NCI-H1436 (cell line): Measurements from ENCODE around the gene CEACAM5.

ENCODE experiments used
- DNase-seq: peaks from one replicate; lab custom pipeline; 2025; lab: John Stamatoyannopoulos, UW

Gene CEACAM5

DNA sequence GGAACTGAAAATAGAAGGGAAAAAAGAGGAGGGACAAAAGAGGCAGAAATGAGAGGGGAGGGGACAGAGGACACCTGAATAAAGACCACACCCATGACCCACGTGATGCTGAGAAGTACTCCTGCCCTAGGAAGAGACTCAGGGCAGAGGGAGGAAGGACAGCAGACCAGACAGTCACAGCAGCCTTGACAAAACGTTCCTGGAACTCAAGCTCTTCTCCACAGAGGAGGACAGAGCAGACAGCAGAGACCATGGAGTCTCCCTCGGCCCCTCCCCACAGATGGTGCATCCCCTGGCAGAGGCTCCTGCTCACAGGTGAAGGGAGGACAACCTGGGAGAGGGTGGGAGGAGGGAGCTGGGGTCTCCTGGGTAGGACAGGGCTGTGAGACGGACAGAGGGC, at the start of gene CEACAM5:
Gene CEACAM5, plus strand, starts transcription at position 146 of the 400 bp plus-strand sequence. Its CDS starts 106 bp downstream, at position 252.
- peak; percentile 43 for DNase-seq

DNA sequence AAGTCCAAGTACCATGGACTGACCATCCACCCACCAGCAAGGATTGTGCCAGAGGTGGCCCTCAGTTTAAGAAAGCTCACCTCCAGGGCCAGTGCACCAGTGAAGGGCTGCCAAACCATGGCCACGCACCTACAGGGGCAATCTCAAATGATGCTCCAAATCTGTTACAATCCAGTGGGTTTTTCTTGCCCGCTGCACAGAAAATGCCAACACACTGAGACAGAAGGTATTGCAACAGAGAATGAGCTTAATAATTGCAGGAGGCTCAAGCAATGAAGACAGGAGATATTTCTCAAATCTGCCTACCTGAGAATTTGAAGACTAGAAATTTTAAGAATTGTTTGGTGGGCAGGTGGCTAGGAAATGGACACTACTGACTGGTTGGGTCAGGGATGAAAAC, 42.4 kb upstream of the CEACAM5 start:
- DNase-seq, result no peak

DNA sequence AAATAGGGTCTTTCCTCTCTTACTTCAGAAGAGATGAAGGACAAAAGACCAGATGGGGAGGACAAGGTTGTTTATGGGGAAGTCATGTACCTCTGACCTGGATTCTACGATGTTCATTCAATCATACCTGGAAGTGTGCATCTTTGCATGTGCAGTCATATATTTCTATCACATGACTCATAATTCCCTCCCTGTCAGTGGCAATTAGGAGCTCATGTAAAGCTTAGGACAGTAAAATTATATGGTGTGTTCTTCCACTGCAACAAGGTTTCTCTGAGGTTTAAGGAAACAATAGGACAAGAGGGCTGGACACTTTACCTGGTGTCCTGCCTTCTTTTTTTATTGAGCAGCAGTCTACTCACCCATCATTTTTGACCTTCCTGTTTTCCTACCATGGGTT, 40.1 kb upstream of the CEACAM5 start:
- DNase-seq, result no peak

DNA sequence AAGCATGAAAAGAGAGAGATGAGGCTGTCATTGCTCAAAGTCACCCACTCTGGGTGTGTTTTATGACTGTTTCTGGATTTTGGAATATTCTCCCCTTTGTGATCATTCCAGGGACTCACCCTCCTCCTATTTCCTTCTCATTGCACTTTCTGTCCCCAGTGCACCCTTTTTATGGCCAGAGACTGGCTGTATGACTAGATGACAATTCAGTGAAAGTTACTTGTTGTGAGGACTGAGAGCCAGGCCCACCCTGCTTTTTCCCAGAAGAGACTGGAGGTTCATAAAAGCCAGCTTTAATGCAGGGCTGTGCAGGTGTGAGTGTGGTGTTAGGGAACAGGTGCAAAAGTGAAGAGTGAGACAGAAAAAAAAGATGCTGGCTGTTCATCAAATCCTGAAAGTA, 37.7 kb upstream of the CEACAM5 start:
- DNase-seq, result no peak

DNA sequence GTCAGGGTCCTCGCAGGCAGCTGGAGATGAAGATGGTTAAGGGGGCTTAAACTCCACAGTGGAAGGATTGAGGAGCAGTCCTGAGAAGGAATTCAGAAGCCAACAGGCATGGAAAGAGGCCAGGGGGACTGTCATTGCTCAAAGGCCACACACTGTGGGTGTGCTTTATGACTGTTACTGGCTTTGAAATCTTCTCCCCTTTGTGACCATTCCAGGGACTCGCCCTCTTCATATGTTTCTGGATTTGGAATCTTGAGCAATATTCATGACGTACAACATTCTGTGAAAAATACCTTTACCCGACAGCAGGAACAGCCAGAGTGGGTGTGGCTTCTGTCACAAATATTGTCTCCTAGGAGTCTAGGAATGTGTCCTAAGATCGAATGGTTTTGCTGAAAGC, 36.9 kb upstream of the CEACAM5 start:
- DNase-seq, result no peak

DNA sequence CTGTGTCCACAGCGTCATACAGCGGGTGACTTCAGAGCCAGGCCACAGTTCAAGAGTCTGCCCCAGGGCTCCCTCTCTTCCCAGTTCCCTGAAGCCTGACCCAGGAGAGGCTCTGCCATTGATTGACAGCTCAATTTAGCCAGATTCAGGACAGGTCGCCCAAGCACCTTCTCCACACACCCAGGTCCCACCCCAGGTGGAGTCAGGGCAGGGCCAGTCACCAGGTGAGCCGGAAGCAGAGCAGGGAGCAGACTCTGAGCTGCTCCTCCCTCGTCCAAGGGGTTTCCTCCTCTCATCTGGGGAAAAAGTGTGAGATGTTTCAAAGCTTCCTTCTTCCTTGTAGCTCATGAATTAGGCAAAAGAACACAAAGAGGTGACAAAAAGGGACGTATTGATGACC, 26.0 kb upstream of the CEACAM5 start:
- DNase-seq, result no peak

DNA sequence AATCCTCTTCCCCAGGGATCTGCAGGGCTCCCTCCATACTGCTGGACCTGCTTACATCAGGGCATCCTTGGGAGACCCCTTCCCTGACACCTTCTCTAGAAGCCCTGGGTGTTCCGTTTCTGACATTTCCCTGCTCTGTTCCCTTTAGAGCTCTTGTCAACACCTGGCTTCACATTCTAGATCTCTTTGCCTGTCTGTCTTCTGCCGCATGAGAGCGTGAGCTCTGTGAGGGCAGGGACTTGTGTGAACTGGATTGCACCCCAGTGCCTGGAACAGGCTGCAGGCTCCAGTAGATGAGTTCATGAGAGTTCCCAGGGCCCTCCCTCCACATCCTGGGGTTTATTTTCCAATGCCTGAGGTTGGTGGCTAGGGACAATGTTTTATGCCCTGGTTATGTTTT, 21.0 kb upstream of the CEACAM5 start:
- no peak for DNase-seq

DNA sequence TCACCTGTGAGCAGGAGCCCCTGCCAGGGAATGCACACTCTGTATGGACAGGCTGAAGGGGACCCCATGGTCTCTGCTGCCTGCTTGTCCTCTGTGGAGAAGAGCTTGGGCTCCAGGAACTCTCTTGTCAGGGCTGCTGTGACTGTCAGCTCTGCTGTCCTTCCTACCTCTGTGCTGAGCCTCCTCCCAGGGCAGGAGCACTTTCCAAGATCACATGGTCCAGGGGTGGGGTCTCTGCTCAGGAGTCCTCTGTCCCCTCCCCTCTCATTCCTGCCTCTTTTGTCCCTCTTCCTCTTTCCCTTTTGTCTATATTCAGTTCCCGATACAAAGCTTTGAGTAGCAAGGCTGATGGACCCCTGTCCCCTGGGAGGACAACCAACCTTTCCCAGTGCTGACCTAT, 20.3 kb upstream of the CEACAM5 start, which contains the start of gene CEACAM7:
Gene CEACAM7, minus strand, starts transcription at position 173 of the 400 bp plus-strand sequence. Its CDS starts 105 bp downstream, at position 68.
- no peak for DNase-seq

DNA sequence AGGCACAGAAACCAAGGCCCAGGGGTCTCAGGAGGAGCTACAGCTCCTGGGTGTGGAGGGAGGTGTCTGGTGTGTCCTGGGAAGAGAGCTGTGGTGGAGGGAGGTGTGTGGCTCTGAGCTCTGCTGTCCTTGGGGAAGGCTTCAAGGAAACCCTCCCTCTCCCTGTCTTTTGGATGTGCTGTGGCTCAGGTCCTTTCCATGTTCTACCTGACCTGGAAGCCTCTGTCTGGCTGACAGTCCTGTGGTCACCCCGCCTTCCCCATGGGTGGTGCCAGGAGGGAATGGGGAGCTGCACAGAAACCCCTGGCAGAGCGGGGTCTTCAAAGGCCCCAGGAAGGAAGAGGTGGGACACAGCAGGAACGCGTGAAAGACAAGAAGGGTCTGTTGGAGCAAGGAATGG, 19.7 kb upstream of the CEACAM5 start:
- no peak for DNase-seq

DNA sequence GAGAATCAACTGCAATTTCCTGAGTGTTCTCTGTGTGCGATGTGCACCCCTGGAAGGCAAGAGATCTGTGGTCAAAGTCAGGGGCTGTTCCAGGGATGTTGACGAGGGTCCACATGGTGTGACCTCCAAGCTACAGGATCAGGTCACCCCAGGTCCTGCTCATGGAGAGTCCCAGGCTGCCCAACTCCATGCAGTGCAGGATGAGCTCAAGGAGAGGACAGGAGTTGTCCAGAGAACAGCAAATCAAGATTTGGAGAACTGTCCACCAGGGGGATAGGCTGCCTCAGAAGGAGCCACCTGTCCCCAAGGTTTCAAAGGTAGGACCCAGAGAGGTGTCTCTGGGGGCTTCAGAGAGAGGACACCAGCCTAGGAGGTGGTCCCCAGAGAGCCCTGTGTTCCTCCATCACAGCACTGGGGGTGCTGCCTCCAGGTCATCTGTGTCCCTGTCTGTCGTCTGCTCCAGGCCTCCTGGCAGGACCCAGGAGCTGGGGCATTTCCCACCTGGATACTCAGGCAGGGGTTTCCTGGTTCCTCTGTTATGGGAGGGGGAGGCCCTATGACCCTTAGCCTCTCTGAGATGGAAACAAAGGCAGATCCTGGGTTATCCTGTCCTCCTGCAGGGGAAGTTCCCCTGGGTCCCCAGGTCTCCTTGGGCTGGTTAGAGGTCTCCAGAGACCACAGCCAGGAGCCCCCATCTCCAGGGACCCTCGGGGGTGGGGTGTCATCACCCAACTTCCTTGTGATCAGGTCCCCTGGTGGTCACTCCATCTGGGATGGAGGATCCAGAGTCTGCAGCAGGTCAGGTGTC, 18.2 kb upstream of the CEACAM5 start:
- no peak for DNase-seq

DNA sequence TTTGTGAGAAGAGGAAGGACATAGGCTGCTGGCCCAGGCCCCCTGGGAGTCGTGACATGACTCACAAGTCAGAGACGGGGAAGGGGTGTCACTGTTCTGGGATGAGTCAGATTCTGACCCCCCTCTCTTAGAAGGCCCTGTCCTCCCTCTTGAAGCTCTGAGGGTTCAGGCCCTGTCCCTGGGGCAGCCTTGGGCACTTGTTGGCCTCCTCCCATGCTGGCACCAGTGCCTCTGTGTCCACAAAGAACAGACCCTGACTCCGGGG, 17.7 kb upstream of the CEACAM5 start:
- no peak for DNase-seq

DNA sequence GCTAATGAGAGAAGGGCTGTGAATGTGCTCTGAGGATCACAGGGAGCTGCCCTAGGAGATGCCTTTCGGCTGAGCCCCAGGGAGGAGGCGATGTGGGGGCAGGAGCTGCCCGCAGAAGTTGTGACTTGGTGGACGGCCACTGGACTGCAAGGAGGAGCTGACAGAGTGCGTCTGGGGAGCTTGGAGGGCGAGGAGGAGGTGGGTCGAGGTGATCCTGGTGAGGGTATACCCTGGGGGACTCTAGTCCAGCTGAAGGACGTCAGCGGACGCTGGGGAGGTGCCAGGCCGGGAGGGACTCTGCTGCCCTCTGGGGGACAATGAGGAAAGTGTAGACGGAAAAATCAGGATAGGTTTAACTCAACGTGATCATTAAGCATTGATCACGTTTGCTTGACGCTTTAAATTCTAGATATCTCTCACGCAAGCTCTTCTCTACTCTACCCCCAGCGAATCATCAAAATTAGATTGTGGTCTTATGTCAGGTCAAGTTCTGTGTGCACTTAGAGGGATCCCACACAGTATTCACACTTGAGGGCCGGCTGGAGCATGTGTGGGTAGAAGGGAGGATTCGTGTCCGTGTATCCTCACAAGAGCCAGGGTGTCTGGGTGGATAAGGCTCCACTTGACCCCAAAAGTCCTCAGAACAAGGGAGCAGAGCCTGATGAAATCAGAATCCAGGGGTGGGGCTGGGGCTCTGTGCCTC, 17.0 kb upstream of the CEACAM5 start:
- peak; percentile 40 for DNase-seq

DNA sequence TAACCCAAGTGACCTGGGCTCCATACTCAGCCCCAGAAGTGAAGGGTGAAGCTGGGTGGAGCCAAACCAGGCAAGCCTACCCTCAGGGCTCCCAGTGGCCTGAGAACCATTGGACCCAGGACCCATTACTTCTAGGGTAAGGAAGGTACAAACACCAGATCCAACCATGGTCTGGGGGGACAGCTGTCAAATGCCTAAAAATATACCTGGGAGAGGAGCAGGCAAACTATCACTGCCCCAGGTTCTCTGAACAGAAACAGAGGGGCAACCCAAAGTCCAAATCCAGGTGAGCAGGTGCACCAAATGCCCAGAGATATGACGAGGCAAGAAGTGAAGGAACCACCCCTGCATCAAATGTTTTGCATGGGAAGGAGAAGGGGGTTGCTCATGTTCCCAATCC, 14.2 kb upstream of the CEACAM5 start:
- no peak for DNase-seq

DNA sequence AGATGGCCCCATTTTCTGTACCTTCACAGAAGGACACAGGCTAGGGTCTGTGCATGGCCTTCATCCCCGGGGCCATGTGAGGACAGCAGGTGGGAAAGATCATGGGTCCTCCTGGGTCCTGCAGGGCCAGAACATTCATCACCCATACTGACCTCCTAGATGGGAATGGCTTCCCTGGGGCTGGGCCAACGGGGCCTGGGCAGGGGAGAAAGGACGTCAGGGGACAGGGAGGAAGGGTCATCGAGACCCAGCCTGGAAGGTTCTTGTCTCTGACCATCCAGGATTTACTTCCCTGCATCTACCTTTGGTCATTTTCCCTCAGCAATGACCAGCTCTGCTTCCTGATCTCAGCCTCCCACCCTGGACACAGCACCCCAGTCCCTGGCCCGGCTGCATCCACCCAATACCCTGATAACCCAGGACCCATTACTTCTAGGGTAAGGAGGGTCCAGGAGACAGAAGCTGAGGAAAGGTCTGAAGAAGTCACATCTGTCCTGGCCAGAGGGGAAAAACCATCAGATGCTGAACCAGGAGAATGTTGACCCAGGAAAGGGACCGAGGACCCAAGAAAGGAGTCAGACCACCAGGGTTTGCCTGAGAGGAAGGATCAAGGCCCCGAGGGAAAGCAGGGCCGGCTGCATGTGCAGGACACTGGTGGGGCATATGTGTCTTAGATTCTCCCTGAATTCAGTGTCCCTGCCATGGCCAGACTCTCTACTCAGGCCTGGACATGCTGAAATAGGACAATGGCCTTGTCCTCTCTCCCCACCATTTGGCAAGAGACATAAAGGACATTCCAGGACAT, 13.4 kb upstream of the CEACAM5 start:
- DNase-seq, result no peak

DNA sequence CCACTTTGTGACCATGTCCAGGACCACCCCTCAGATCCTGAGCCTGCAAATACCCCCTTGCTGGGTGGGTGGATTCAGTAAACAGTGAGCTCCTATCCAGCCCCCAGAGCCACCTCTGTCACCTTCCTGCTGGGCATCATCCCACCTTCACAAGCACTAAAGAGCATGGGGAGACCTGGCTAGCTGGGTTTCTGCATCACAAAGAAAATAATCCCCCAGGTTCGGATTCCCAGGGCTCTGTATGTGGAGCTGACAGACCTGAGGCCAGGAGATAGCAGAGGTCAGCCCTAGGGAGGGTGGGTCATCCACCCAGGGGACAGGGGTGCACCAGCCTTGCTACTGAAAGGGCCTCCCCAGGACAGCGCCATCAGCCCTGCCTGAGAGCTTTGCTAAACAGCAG, 12.7 kb upstream of the CEACAM5 start:
- no peak for DNase-seq

DNA sequence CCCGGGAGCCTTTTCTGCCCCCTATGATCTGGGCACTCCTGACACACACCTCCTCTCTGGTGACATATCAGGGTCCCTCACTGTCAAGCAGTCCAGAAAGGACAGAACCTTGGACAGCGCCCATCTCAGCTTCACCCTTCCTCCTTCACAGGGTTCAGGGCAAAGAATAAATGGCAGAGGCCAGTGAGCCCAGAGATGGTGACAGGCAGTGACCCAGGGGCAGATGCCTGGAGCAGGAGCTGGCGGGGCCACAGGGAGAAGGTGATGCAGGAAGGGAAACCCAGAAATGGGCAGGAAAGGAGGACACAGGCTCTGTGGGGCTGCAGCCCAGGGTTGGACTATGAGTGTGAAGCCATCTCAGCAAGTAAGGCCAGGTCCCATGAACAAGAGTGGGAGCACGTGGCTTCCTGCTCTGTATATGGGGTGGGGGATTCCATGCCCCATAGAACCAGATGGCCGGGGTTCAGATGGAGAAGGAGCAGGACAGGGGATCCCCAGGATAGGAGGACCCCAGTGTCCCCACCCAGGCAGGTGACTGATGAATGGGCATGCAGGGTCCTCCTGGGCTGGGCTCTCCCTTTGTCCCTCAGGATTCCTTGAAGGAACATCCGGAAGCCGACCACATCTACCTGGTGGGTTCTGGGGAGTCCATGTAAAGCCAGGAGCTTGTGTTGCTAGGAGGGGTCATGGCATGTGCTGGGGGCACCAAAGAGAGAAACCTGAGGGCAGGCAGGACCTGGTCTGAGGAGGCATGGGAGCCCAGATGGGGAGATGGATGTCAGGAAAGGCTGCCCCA, 11.8 kb upstream of the CEACAM5 start:
- no peak for DNase-seq

DNA sequence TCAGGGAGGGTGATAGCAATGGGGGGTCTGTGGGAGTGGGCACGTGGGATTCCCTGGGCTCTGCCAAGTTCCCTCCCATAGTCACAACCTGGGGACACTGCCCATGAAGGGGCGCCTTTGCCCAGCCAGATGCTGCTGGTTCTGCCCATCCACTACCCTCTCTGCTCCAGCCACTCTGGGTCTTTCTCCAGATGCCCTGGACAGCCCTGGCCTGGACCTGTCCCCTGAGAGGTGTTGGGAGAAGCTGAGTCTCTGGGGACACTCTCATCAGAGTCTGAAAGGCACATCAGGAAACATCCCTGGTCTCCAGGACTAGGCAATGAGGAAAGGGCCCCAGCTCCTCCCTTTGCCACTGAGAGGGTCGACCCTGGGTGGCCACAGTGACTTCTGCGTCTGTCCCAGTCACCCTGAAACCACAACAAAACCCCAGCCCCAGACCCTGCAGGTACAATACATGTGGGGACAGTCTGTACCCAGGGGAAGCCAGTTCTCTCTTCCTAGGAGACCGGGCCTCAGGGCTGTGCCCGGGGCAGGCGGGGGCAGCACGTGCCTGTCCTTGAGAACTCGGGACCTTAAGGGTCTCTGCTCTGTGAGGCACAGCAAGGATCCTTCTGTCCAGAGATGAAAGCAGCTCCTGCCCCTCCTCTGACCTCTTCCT, 11.1 kb upstream of the CEACAM5 start:
- DNase-seq, result no peak

DNA sequence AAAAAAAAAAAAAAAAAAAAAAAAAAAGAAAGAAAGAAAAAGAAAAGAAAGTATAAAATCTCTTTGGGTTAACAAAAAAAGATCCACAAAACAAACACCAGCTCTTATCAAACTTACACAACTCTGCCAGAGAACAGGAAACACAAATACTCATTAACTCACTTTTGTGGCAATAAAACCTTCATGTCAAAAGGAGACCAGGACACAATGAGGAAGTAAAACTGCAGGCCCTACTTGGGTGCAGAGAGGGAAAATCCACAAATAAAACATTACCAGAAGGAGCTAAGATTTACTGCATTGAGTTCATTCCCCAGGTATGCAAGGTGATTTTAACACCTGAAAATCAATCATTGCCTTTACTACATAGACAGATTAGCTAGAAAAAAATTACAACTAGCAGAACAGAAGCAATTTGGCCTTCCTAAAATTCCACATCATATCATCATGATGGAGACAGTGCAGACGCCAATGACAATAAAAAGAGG, 9.6 kb upstream of the CEACAM5 start:
- DNase-seq, result no peak

DNA sequence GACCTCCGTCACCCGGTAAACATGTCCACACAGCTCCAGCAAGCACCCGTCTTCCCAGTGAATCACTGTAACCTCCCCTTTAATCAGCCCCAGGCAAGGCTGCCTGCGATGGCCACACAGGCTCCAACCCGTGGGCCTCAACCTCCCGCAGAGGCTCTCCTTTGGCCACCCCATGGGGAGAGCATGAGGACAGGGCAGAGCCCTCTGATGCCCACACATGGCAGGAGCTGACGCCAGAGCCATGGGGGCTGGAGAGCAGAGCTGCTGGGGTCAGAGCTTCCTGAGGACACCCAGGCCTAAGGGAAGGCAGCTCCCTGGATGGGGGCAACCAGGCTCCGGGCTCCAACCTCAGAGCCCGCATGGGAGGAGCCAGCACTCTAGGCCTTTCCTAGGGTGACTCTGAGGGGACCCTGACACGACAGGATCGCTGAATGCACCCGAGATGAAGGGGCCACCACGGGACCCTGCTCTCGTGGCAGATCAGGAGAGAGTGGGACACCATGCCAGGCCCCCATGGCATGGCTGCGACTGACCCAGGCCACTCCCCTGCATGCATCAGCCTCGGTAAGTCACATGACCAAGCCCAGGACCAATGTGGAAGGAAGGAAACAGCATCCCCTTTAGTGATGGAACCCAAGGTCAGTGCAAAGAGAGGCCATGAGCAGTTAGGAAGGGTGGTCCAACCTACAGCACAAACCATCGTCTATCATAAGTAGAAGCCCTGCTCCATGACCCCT, 9.0 kb upstream of the CEACAM5 start:
- no peak for DNase-seq

DNA sequence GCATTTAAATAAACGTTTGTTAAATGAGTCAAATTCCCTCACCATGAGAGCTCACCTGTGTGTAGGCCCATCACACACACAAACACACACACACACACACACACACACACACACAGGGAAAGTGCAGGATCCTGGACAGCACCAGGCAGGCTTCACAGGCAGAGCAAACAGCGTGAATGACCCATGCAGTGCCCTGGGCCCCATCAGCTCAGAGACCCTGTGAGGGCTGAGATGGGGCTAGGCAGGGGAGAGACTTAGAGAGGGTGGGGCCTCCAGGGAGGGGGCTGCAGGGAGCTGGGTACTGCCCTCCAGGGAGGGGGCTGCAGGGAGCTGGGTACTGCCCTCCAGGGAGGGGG, 8.5 kb upstream of the CEACAM5 start:
- no peak for DNase-seq
